GM11168 (cell line): ENCODE measurements around the gene NRDE2.
"Not testable (repeated sequence)": the region's sequence is repeated elsewhere in the genome, so short reads cannot be mapped to it uniquely, and the experiment has no call there.

Experiments used
- in situ Hi-C: fragments of 300-500 bp; cut with MboI; formaldehyde crosslinking; loops from one replicate; pipeline ENCODE4 v1.12.0; 2022; ENCODE audit warnings: low sequenced_read_pairs; ENCODE audit not compliant: unreplicated experiment

NRDE2 gene

GRCh38 chr14:90344331-90345238 is 12.8 kb upstream of the NRDE2 start:
- in situ Hi-C loops = no loop called here

DNA sequence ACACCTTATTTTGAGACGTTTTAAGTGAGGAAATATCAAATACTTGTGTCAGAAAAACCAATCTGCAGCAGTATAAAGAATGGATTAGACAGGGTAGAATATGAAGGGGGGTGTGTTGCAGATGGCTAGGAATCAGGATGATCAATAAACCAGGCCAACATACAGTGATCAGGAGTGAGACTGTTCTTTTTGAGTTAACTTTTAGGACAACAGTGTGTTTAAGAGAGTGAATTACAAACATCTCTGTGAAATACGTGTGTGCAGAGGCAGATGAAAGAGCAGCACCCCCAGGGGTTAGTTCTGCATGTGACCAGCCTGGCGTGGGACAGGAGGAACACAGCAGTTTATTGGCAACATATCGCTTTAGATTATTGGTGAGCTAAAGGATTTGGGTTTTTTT is 10.6 kb upstream of the NRDE2 start:
- in situ Hi-C loops = no loop called here

GRCh38 chr14:90341784-90342183 is 10.0 kb upstream of the NRDE2 start:
- in situ Hi-C loops = no loop called here

DNA sequence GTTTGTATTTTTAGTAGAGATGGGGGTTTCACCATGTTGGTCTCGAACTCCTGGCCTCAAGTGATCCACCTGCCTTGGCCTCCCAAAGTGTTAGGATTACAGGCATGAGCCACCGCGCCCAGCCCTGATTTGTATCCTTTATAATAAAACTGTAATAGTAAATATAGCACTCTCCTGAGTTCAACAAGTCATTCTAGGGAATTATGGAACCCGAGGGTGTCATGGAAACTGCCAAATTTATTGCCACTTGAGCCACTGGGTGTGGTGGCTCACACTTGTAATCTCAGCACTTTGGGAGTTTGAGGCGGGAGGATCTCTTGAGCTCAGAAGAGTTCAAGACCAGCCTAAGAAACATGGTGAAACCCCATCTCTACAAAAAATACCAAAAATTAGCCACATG is 9.5 kb upstream of the NRDE2 start:
- in situ Hi-C loops = not testable (repeated sequence)

GRCh38 chr14:90336985-90337384 is 5.2 kb upstream of the NRDE2 start:
- in situ Hi-C loops = no loop called here

DNA sequence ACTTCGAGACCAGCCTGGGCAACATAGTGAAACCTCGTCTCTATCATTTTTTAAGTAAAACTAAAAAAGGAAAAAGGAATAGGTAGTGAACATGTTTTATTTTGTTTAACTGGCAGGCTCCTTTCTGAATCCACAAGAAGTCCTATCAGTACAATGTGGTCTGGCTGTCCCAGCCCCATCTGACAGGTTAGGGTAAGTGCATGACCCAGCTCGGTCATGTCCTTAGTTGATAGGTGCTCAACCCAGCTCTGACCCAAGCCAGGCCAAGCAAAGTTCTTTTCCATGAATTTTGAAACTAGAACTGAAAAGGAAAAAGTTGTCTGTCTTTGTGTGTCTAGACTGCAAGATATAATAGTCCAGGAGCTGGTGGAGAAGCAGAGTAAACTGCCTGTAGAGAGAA is 4.7 kb upstream of the NRDE2 start:
- in situ Hi-C loops = no loop called here

GRCh38 chr14:90332271-90332584 is 487 bp upstream of the NRDE2 start:
- in situ Hi-C loops = no loop called here

GRCh38 chr14:90330203-90331196 is 1.2 kb downstream of the NRDE2 start:
- in situ Hi-C loops = no loop called here

DNA sequence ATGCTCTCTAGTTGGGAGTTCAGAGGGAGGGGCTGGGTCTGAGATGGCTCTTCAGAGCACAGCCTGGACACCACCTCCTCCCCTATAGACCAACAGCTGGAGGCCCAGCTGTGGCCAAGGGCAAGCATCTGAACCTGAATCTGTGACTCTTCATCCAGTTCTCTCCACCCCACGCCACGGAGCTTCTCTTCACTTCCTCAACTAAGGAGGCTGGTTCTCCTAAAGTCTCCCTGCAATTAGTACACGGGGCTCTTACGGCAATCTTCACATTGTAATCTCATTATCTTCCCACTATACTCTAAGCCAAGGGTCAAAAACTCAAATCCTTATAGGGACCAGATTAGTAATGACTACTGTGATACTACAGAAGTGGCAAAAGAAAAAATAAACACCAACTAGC is 9.8 kb downstream of the NRDE2 start:
- in situ Hi-C loops = no loop called here

DNA sequence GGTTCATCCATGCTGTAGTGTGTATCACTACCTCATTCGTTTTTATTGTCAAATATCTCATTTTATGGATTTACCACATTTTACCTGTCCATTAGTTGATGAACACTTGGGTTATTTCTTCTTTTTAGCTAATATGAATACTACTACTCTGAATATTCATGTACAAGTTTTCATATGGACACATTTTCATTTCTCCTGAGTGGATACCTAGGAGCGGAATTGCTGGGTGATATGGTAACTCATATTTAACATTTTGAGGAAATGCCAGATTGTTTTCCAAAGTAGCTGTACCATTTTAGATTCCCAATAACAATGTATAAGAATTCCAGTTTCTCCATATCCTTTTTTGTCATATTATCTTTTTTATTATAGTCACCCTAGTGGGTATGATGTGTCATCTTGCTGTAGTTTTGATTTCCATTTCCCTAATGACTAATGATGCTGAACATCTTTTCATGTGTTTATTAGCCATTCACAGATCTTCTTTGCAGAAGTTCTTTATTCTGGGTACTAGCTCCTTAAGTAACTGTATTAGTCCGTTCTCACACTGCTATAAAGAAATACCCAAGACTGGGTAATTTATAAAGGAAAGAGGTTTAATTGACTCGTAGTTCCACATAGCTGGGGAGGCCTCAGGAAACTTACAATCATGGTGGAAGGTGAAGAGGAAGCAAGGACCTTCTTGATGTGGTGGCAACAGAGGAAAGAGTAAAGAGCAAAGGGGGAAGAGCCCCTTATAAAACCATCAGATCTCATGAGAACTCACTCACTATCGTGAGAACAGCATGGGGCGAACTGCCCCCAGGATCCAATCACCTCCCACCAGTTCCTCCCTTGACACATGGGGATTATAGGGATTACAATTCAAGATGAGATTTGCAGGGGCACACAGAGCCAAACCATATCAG is 11.9 kb downstream of the NRDE2 start:
- in situ Hi-C loops = no loop called here

DNA sequence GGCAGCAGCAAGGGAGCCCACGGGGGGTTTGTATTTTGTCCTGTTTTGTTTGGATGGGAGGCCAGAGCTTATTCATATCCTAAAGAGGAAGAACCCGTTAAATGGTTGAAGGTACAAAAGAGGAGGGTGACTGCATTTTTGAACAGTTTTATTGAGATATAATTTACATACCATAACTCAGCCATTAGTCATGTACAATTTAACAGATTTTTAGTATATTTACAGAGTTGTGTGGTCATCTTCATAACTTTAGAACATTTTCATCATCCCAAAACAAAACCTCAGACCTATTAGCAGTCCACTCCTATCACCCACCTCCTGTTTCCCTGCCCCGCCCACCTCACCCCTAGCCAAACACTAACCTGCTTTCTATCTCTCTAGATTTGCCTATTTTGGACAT is 12.6 kb downstream of the NRDE2 start:
- in situ Hi-C loops = no loop called here

GRCh38 chr14:90318016-90318415 is 13.7 kb downstream of the NRDE2 start:
- in situ Hi-C loops = no loop called here

GRCh38 chr14:90317286-90317685 is 14.5 kb downstream of the NRDE2 start:
- in situ Hi-C loops = no loop called here

GRCh38 chr14:90308561-90308960 is 23.2 kb downstream of the NRDE2 start:
- in situ Hi-C loops = no loop called here

DNA sequence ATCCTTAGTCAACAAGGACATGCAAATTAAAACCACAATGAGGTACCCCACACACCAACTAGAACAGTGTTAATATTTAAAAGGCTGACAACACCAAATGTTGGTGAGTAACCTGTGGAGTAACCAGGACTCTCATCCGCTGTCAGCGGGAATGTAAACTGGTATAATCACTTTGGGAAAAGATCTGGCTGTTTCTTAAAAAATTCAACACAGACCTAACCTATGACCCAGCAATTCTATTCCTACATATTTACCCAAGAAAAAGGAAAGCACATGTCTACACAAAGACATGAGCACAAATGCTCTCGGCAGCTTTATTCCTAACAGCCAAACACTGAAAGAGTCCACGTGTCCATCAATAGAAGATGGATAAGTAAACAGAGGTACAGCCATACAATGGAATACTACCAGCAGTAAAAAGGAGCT is 26.6 kb downstream of the NRDE2 start:
- in situ Hi-C loops = no loop called here

- in situ Hi-C loops = no loop called here
Observed at GRCh38 chr14:90304502-90304901, 27.2 kb downstream of the NRDE2 start.

DNA sequence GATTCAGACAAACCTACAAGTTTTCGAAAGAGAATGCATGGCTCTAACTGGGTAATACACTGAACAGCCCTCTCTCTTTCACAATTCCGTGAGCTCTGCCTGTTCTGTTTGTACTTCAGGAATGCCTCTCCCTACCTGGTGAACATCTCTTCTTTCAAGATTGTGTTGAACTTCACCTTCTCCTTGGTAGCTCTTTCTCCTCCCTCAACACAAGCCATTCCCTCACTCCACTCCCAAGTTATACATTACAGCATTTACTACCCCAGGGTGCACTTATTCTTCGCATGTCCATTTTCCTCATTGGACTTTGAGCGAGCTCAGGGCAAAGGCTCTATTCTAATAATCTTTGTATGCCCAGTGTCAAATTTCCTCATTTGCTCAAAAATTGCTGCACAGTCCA is 28.3 kb downstream of the NRDE2 start:
- in situ Hi-C loops = no loop called here

DNA sequence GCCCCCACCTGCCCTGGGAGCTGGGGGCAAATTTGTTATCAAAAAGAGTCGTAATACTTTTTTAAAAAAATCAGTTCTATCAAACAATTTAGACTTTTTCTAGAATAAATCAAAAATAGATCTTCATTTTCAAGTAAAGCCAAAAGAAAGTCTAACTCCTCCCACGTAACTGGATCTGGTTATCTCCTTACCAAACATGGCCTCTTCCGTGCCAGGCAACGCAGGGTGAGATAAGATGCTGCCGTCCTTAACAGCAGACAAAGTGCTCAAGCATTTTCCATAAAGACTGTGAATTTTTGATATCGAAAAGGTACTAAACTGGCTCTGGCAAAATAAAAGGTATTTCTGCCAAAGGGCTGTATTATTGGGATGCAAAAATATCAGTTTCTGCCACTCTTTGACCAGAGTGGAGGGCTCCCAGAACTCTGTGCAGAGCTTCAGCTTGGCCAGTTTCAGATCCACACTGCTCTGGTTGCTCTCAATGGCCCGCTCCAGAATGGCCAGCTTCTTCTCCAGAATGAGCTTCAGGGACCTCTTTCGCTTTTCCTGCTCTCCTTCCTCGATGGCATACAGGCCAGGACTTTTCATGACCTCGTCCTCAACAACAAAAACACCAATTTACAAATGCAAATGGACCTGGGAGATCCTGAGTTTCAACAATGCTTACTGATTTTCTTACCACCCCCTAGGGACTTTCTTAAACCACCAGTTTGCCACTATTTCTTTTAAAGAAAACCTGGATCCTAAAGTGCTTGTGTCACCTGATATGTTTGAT is 29.0 kb downstream of the NRDE2 start:
- in situ Hi-C loops = no loop called here

GRCh38 chr14:90301668-90302090 is 30.1 kb downstream of the NRDE2 start:
- in situ Hi-C loops = no loop called here
